Smooth muscle cell (in vitro differentiated cells): ENCODE data around the gene EGFLAM. TPM values are rescaled to one million over a fixed set of nuclear protein-coding genes. Genes with fewer than 3 reads are reported as not detected.

Experiments
- DNase-seq: peaks from one replicate; lab custom pipeline; 2025; ENCODE audit not compliant: unreplicated experiment; lab: John Stamatoyannopoulos, UW
- H2AFZ ChIP-seq: fragments of 200-600 bp; sonication (generic); 2 replicates; pipeline ENCODE4 v1.6.0; 2016; ENCODE audit warnings: antibody characterized with exemption, low read depth, mild to moderate bottlenecking
- H3F3A ChIP-seq: fragments of 200-600 bp; sonication (generic); 2 replicates; pipeline ENCODE4 v1.6.0; 2017; ENCODE audit warnings: antibody characterized with exemption, low read depth
- H3K27ac ChIP-seq: fragments of 200-600 bp; sonication (generic); 2 replicates; pipeline ENCODE4 v1.5.1; 2016; ENCODE audit warnings: low read depth, mild to moderate bottlenecking
- H3K27me3 ChIP-seq: fragments of 200-600 bp; sonication (generic); 2 replicates; pipeline ENCODE4 v1.6.1; 2016; ENCODE audit warnings: low read depth, mild to moderate bottlenecking
- H3K36me3 ChIP-seq: fragments of 200-600 bp; sonication (generic); 2 replicates; pipeline ENCODE4 v1.5.1; 2016; ENCODE audit warnings: low read depth
- H3K4me1 ChIP-seq: fragments of 200-600 bp; sonication (generic); 2 replicates; pipeline ENCODE4 v1.5.1; 2016; ENCODE audit warnings: low read depth
- H3K4me2 ChIP-seq: fragments of 200-600 bp; sonication (generic); 2 replicates; pipeline ENCODE4 v1.6.0; 2016; ENCODE audit warnings: mild to moderate bottlenecking
- H3K4me3 ChIP-seq: fragments of 200-600 bp; sonication (generic); 2 replicates; pipeline ENCODE4 v1.5.1; 2016; ENCODE audit warnings: mild to moderate bottlenecking
- H3K79me2 ChIP-seq: fragments of 200-600 bp; sonication (generic); 2 replicates; pipeline ENCODE4 v1.6.0; 2016; ENCODE audit warnings: low read depth, mild to moderate bottlenecking
- H3K9ac ChIP-seq: fragments of 200-600 bp; sonication (generic); 2 replicates; pipeline ENCODE4 v1.6.0; 2016; ENCODE audit warnings: low read depth
- H3K9me3 ChIP-seq: fragments of 200-600 bp; sonication (generic); replicated peaks from 2 replicates; pipeline ENCODE4 v1.5.1; 2016; ENCODE audit warnings: low read depth
- H4K20me1 ChIP-seq: fragments of 200-600 bp; sonication (generic); 2 replicates; pipeline ENCODE4 v1.6.0; 2016; ENCODE audit warnings: low read depth
- CTCF ChIP-seq: fragments of 200-600 bp; sonication (generic); IDR thresholded peaks from 2 replicates; pipeline ENCODE4 v1.5.1; 2017; ENCODE audit warnings: borderline replicate concordance, mild to moderate bottlenecking, antibody characterized with exemption; ENCODE audit not compliant: insufficient read depth, poor library complexity, severe bottlenecking
- WGBS: methylation state at CpG from one replicate; pipeline ENCODE4 v1.1.7; 2016; ENCODE audit warnings: low lambda C conversion rate; 5-methylcytosine and 5-hydroxymethylcytosine counted together
- polyA plus RNA-seq: library from polyadenylated mRNA; unstranded; fragments of >200 nt; fragmentation: Nextera tagmentation; extraction: Ambion mirVana; gene quantifications from 2 replicates; pipeline ENCODE4 v1.2.1, GENCODE V29; 2016
- total RNA-seq: library from RNA; depleted of rRNA; stranded (reverse); fragments of >200 nt; gene quantifications from 2 replicates; pipeline ENCODE4 v1.2.3, GENCODE V29; 2014

EGFLAM gene
- total and polyA plus RNA-seq, 2 experiments from 2014 or later = 103 to 194 TPM

- H3K4me3 ChIP-seq = no peak overlapping the region
- no peak overlapping the region for H2AFZ ChIP-seq
- H3K27ac ChIP-seq = peak overlapping the region; percentile 51
- no peaks in the 10 kb centered on the region for H3K9me3 ChIP-seq
- 19% methylated on average over 5 of the region's 5 CpGs for WGBS
- H3K9ac ChIP-seq = no peak overlapping the region
- peak overlapping the region; percentile 39 for H3K4me2 ChIP-seq
- TF ChIP-seq CTCF = no peak
- no peaks in the 10 kb centered on the region for H3K4me1 ChIP-seq
- no peaks in the 10 kb centered on the region for H3K27me3 ChIP-seq
- peaks cover 4% of the 10 kb centered on the region for H4K20me1 ChIP-seq
- peaks cover 8% of the 10 kb centered on the region for H3F3A ChIP-seq
- no peaks in the 10 kb centered on the region for H3K79me2 ChIP-seq
- H3K36me3 ChIP-seq = no peaks in the 10 kb centered on the region
- no peak for DNase-seq
Measured at GRCh38 chr5:38403406-38403805, 145.0 kb downstream of the EGFLAM start.

- Histone ChIP-seq H3K4me1 (no peaks in the 10 kb centered on the region), H3K27me3 (no peaks in the 10 kb centered on the region), H3K4me3 (no peak overlapping the region), H3K4me2 (peak overlapping the region; percentile 39), H3K36me3 (no peaks in the 10 kb centered on the region), H3K27ac (peak overlapping the region; percentile 51), H2AFZ (no peak overlapping the region), H3K79me2 (no peaks in the 10 kb centered on the region), H4K20me1 (peaks cover 4% of the 10 kb centered on the region), H3K9ac (no peak overlapping the region), H3F3A (peaks cover 8% of the 10 kb centered on the region), H3K9me3 (no peaks in the 10 kb centered on the region)
- no peak for DNase-seq
- no peak for TF ChIP-seq CTCF
- 80% methylated on average over 6 of the region's 6 CpGs for WGBS
Measured at GRCh38 chr5:38403877-38404635, 145.7 kb downstream of the EGFLAM start.

- Histone ChIP-seq H3K4me1 (no peaks in the 10 kb centered on the region), H3K79me2 (no peaks in the 10 kb centered on the region), H3K36me3 (no peaks in the 10 kb centered on the region), H3F3A (peaks cover 8% of the 10 kb centered on the region), H3K4me3 (no peak overlapping the region), H4K20me1 (peaks cover 4% of the 10 kb centered on the region), H3K9me3 (no peaks in the 10 kb centered on the region), H3K27ac (no peak overlapping the region), H3K9ac (no peak overlapping the region), H3K4me2 (no peak overlapping the region), H2AFZ (no peak overlapping the region), H3K27me3 (no peaks in the 10 kb centered on the region)
- peak; percentile 36 for TF ChIP-seq CTCF
- WGBS = 55% methylated on average over 4 of the region's 4 CpGs
- no peak for DNase-seq
Measured at GRCh38 chr5:38404667-38405276, 146.4 kb downstream of the EGFLAM start.
